GM20000 (cell line): ENCODE data around the gene OR1N2.
"Not testable (repeated sequence)": the region's sequence is repeated elsewhere in the genome, so short reads cannot be mapped to it uniquely, and the experiment has no call there.

Experiments
- DNase-seq: peaks from one replicate; pipeline ENCODE4 v3.0.0; 2012; ENCODE audit warnings: low spot score
- TF ChIP-seq, protein P1 (sequence below): IDR thresholded peaks from 2 replicates; pipeline ENCODE4 v1.5.1; 2012; ENCODE audit warnings: mild to moderate bottlenecking, control low read depth; ENCODE audit errors: extremely low read depth, missing control alignments

The OR1N2 gene

DNA sequence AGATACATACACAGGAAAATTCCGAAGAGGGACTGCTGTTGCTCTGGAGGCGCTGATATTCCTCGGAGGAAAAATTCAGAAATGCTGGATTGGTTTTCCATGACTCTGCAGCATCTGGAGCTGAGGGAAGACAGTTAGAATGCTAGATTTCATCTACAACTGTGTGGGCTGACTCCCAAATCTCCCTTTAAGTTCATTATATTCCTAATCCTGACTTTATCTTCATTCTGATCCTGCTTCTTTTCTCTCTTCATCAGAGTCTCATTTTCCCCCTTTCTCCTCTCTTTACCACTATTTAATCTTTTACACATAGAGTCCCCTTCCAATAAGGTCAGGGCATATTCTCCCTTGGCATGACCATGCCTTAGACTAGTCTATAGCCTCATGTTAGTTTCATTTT lies 25.7 kb upstream of the OR1N2 start, which contains the start of gene OR1N1:
TSS of gene OR1N1 (minus strand) at position 101 of the 400 bp plus-strand sequence. CDS start at position 101, 0 bp downstream.
- TF ChIP-seq, protein P1, sequence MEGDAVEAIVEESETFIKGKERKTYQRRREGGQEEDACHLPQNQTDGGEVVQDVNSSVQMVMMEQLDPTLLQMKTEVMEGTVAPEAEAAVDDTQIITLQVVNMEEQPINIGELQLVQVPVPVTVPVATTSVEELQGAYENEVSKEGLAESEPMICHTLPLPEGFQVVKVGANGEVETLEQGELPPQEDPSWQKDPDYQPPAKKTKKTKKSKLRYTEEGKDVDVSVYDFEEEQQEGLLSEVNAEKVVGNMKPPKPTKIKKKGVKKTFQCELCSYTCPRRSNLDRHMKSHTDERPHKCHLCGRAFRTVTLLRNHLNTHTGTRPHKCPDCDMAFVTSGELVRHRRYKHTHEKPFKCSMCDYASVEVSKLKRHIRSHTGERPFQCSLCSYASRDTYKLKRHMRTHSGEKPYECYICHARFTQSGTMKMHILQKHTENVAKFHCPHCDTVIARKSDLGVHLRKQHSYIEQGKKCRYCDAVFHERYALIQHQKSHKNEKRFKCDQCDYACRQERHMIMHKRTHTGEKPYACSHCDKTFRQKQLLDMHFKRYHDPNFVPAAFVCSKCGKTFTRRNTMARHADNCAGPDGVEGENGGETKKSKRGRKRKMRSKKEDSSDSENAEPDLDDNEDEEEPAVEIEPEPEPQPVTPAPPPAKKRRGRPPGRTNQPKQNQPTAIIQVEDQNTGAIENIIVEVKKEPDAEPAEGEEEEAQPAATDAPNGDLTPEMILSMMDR: no peak
- no peak for DNase-seq

DNA sequence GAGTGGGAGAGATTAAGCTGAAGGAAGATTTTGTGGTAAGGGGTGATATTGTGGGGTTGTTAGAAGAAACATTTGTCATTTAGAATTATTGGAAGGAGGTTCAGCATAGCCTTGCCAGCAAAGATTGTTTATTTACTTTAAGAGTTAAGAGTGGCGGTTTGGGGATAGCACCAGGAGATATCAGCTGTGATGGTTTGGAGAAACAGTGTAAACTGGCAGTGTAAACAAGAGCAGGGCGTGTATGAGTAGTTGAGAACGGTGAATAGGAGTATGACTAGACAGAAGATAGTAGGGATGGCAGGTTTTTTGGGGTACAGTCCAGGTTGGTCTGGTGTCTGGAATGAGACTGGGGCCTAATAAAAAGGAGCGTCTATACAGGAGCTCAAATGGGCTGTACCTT lies 21.8 kb upstream of the OR1N2 start:
- DNase-seq: not testable (repeated sequence)

DNA sequence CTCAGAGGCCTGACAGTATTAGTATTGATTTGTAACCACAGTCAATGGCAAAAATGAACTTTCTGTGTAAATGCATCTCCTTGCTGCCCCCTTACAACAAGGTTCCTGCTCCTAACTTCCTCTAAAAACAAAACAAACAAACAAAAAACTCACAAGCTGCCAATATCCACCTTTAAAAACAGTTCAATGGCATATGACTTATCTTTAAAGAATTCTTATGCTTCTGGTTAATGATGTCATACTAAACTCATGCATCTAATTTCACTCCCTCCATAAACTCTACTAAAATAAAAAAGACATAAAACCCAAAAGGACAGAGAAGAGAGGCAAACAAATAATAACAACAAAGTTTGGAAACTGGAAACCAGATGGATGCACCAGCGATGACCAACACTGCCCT lies 16.8 kb upstream of the OR1N2 start:
- TF ChIP-seq, protein P1: no peak
- no peak for DNase-seq

DNA sequence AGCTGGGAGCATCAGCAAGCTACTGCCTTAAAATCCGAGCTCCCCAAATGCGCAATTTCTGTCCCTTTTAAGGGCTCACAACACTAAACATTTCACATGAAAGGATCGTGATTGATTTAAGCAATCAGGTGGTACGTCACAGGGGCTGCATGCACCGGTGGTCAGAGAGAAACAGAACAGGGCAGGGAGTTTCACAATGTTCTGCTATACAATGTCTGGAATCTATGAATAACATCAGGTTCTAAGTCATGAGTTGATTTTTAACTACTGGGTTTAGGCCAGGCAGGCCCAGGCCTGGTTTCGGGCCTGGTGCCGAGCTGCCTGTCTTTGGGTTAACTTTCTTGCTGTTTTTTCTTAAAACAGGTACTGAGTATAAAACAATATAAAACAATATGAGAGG lies 15.8 kb upstream of the OR1N2 start:
- not testable (repeated sequence) for DNase-seq

DNA sequence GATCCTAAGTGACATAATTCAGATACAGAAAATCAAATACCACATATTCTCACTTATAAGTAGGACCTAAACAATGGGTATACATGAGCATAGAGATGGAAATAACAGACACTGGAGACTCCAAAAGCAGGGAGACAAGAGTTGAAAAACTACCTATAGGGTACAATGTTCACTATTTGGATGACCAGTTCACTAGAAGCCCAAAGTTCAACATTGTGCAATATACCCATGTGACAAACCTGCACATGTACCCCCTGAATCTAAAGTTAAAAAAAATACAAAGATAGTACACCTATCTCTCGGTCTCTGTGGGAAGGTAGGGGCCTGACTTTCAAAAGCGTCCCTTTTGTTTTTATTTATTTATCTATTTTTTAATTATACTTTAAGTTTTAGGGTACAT lies 14.2 kb upstream of the OR1N2 start:
- DNase-seq: no peak
- TF ChIP-seq, protein P1: no peak

DNA sequence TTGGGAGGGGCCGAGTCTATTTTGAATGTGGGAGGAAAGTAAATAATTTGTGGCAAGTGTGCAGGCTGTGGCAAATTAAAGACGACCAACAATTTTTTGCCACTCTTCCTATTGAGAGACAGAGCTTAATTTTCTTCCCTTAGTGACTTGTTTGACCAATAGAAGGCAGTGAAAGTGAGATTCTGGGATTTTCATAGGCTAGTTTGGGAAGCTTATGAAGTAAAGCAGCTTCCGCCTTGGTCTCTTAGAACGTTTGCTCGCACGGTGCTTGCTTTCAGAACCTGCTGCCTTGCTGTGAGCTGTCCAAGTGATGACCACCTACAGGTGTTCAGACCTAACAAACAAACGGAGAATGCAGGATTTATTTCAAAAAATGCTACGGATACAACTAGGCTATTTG lies 6.7 kb upstream of the OR1N2 start:
- no peak for DNase-seq
- TF ChIP-seq, protein P1: no peak

DNA sequence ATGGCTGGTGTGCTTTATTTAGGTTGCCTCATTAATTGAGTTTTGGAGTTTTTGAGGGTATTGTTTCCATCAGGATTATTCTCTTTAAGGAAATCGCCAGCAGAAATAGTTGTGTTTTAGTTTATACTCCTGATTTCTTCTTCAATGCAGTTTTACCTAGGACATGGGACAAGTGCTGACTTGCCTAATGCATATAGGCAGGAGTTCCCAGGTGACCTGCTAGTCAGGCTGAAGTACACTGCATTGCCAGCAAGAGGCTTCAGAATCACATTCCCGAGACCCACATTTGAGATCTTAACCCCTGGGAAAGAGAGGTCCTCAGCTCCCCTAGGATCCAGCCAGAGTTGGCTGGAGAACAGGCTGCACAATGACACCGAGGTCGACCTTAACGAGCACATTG lies 1.5 kb upstream of the OR1N2 start:
- DNase-seq: no peak
- TF ChIP-seq, protein P1: no peak

DNA sequence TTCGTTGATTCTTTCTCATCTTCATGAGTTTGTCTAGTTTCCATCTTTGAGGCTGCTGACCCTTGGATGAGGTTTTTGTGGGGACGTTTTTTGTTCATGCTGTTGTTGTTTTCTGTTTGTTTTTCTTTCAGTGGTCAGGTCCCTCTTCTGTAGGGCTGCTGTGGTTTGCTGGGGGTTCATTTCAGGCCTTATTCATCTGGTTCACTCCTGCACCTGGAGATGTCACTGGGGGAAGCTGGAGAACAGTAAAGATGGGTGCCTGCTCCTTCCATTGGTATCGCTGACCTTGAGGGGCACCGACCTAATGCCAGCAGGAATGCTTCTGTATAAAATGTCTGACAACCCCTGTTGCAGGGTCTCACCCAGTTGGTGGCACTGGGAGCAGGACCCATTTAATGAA lies 8.5 kb downstream of the OR1N2 start:
- TF ChIP-seq, protein P1: no peak
- DNase-seq: no peak
